HG03520 (cell line): Measurements from ENCODE around the gene SMARCD2.
"Not testable (repeated sequence)": the region's sequence is repeated elsewhere in the genome, so short reads cannot be mapped to it uniquely, and the experiment has no call there.

Experiments
- ATAC-seq: cut with Tn5 transposase; IDR thresholded peaks from one replicate; pipeline ENCODE4 v1.9.1; 2021; ENCODE audit warnings: mild to moderate bottlenecking, moderate library complexity; ENCODE audit not compliant: unreplicated experiment

Gene SMARCD2

GRCh38 chr17:63816123-63816522 is 26.4 kb downstream of the SMARCD2 start:
- no peak for ATAC-seq

- no peak for ATAC-seq
These were observed 32.5 kb downstream of the SMARCD2 start for GRCh38 chr17:63809970-63810369.

GRCh38 chr17:63805591-63805990 is 36.9 kb downstream of the SMARCD2 start:
- ATAC-seq: no peak

GRCh38 chr17:63804328-63804727 is 38.2 kb downstream of the SMARCD2 start:
- ATAC-seq: no peak

- ATAC-seq: no peak
These were observed 41.7 kb downstream of the SMARCD2 start for GRCh38 chr17:63800783-63801182.

GRCh38 chr17:63798572-63799106 is 43.8 kb downstream of the SMARCD2 start:
- no peak for ATAC-seq

GRCh38 chr17:63796375-63796774 is 46.1 kb downstream of the SMARCD2 start:
- ATAC-seq: not testable (repeated sequence)

GRCh38 chr17:63792055-63792729 is 50.3 kb downstream of the SMARCD2 start:
- ATAC-seq: no peak

- ATAC-seq: no peak
These were observed 52.4 kb downstream of the SMARCD2 start for GRCh38 chr17:63790057-63790456.

GRCh38 chr17:63786971-63787711 is 55.3 kb downstream of the SMARCD2 start:
- no peak for ATAC-seq

GRCh38 chr17:63786117-63786516 is 56.4 kb downstream of the SMARCD2 start:
- no peak for ATAC-seq

GRCh38 chr17:63785556-63785955 is 56.9 kb downstream of the SMARCD2 start:
- no peak for ATAC-seq

GRCh38 chr17:63783522-63783921 is 59.0 kb downstream of the SMARCD2 start:
- ATAC-seq: no peak
